GM12865 (cell line): ENCODE data around the gene DLG5.

Experiments
- DNase-seq: peaks from one replicate; pipeline ENCODE4 v3.0.0; 2010; ENCODE audit warnings: low read depth
- H3K4me3 ChIP-seq: 2 replicates; pipeline ENCODE4 v1.5.1; 2011; ENCODE audit warnings: mild to moderate bottlenecking, low read depth, low read length, control low read depth
- CTCF ChIP-seq: IDR thresholded peaks from 2 replicates; pipeline ENCODE4 v1.5.1; 2011; ENCODE audit warnings: low read length, control low read depth, low read depth, inconsistent platforms; ENCODE audit not compliant: insufficient read depth; ENCODE audit errors: missing control alignments

DLG5 gene

DNA sequence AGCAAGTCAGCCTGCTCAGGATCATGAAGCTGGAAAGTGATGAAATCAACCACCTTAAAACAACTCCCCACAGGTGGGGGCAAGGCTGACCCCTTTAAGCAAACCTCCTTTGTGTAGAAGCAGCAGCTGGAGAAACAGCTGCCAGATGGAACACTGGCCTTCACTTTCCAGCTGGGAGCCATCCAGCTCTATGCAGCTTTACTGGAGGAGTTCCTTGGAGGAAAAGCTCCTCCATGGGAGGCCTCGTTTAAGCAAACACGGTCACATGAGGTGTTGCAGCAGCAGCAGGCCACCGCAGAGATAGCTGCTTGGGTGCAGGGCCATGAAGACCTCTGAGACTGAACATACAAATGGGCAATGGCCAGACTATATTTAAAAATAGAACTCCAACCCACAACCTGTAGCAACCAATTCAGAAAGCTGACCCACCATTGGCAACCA is 13.0 kb upstream of the DLG5 start:
- TF ChIP-seq CTCF, result no peak
- no peak for DNase-seq
- H3K4me3 ChIP-seq, result no peak overlapping the region

DNA sequence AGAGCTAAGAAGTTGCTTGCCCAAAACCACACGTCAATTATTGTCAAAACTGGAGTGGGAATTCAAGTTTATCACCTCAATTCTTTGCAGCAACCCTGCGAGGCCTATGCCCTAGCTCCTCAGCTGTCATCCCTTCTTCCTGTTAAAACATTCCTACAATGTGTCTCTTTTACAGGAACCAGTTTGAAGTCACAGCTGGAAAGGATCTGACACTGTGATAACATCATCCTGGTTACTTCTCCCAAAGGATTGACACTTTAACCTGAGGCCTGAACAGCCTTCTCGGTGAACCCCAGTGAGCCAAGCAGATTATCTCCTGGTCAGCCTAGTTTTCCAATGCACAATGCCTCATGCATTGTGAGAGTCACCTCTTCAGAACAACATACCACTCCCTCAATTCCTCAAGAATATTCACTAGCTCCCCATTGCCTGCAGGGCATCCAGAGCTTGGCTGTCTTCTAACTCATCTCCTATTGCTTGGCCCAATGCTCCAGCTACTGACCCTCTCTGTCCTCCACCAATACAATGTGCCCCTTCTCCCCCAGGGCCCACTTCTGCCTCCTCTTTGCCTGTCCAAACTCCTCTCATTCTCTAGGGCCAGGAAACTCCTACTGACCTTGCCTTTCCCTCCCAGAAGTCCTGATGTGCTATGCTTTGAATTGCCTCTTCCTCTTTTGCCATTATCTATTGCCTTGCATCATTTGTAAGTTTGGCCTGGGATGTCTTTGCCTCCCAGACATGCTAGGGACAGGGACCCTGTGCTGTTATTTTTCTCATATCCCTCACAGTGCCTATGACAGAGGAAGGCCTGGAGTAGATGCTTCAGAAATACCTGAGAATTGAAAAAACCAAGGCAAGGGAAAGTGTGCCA is 10.4 kb upstream of the DLG5 start:
- no peak for DNase-seq
- no peak overlapping the region for H3K4me3 ChIP-seq
- TF ChIP-seq CTCF, result no peak

DNA sequence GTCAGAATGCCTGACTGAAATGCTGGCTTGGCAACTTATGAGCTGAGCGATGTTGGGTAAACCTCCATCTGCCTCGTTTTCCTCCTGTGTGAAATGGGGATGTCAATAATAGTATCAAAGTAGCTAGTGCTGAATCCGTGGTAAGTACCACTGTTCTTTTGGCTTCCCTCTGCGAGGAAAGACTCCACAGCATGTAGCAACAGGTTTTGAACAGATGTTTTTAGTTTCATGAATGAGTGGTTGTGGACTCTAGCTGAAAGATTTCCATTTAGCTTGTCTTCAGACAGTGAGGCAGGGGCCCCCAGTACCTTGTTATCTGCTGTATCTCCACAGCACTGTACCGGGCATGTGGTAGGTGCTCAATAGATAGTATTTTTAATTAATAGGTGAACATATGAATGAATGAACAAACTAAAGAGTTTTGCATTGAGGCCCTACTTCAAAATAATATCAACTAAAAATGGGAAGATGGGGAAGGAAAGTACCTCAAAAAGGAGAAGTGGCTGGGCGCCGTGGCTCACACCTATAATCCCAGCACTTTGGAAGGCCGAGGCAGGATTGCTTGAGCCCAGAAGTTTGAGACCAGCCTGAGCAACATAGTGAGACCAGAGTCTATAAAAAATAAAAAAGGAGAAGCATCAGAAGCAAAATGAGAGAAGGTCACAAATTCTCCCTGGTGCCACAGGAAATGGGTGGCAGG is 5.6 kb upstream of the DLG5 start:
- DNase-seq, result no peak
- no peak overlapping the region for H3K4me3 ChIP-seq
- TF ChIP-seq CTCF, result no peak

- no peak for TF ChIP-seq CTCF
- no peak overlapping the region for H3K4me3 ChIP-seq
- no peak for DNase-seq
Measured at GRCh38 chr10:77927402-77928246, 1.1 kb upstream of the DLG5 start.

DNA sequence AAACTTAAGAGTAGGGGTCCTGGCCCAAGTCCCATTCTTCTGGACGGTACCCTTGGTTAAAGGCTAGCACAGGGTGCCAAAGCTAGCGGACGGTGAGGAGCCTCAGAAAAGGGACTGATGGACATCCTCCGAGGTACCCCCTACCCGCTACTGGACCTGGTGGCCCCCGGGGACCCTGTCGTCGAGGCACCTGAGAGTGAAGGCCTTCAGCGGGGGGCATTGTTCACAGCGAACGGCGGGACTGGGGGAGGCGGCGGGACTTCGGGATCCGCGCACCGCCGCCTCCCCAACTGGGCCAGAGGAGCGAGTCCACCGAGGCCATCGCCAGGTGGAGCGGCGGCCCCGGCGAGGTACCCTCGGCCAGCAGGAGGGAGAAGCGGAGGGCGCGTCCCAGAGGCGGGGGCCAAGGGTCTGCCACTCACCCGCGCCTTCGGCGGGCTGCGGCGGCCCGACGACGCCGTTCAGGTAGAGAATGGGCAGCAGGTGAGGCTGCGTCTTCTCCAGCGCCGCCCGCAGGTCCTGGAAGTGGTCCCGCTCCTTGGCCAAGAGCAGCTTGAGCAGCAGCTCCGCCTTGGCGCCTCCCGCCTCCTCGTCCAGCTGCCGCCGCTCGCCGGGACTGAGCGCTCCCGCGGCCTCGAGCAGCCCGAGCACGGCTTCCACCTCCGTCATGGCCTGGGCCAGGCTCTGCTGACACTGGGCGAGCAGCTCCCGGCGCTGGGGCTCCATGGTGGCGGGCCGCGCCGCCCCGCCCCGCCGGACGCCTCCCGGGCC is 575 bp downstream of the DLG5 start:
- DNase-seq, result peak; percentile 55
- TF ChIP-seq CTCF, result no peak
- H3K4me3 ChIP-seq, result peak overlapping the region; percentile 73

GRCh38 chr10:77925410-77925794 is 1.2 kb downstream of the DLG5 start:
- no peak for DNase-seq
- no peak for TF ChIP-seq CTCF
- peak overlapping the region; percentile 73 for H3K4me3 ChIP-seq
